Endometrium (tissue), 2 donors: ENCODE data around the gene SPATA32.
"Not testable (repeated sequence)": the region's sequence is repeated elsewhere in the genome, so short reads cannot be mapped to it uniquely, and the experiment has no call there.

Experiments used
- FAIRE-seq: peaks from 2 replicates; lab custom pipeline; 2012; peaks lifted over from hg19 to GRCh38; lab: Jason Lieb, UNC
- donor health status: control.
- donor health status: control.

Gene SPATA32

GRCh38 chr17:45270828-45271418, 9.0 kb upstream of the SPATA32 start:
- no peak for FAIRE-seq

DNA sequence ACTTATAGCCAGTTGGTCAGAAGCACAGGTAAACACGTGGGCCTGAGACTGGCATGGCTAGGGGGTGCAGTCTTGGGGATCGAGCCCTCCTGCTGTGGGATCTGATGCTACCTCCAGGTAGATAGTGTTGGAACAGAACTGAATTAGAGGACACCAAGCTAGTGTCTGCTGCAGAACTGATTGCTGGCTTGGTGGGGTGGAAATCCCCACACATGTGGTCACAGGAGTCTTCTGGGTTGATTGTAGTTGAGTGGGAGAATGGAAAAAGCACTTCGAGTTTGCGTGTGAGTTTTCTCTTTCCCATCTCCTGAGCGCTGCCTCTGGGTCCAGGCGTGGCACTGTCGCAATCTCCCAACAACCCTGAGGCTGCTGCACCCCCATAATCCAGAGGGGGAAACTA, 8.0 kb upstream of the SPATA32 start:
- no peak for FAIRE-seq

- no peak for FAIRE-seq
Observed at GRCh38 chr17:45267436-45268055, 5.7 kb upstream of the SPATA32 start.

- no peak for FAIRE-seq
Observed at GRCh38 chr17:45266372-45266926, 4.6 kb upstream of the SPATA32 start.

DNA sequence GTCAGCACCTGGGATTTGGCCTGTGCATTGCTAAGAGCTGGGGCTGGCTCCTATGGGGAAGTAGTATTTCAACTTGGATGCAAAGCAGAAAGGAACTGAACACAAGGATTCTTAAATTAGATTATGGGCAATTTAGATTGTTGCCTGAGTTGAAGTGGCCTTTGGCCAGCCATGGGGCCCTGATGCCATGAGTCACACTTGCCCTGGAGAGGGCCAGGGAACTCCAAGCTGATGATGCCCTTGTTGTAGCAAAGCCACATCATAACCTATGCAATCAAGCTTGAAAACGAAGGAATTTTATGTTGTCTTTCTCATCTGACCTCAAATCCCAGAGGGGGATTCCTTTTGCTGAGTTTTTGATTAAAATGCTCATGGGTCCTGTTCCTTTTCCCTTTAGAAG, 3.9 kb upstream of the SPATA32 start:
- no peak for FAIRE-seq

DNA sequence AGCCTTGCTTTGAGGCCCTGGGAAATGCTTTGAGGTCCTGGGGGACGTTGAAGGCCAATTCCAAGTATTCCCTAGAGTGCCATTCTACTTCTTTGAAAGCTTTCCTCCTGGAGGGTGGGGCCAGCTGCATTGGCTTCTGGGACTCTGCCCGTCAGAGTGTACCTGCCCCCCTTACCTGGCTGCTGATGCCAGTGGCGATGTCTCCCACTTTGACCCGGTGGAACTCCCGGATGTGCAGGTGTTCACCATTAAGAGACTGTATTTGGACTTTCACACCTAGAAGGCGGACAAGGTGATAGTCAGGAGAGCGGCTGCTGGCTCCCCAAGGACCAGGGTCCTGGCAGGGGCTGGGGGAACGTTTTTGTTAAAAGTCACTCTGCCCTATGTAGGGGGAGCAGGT, 3.1 kb upstream of the SPATA32 start:
- FAIRE-seq: no peak

DNA sequence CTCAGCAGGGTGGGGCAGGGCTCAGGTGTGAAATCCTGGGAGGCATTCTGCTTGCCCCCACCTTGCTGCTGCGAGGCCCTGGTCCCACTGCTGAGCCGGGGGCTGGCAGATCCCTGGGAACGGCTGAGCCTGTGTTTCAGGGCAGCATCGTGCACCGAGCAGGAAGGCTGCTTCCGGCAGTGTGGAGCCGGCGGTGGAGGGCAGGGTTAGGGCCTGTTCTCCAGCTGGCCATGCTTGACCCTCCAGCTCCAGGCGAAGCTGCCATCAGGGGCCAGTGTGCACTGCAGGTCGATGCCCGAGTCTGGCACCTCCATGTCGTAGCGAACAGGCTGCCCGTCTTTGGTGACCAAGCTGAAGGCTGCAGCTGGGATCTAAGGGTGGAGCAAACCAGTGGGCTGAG, 2.5 kb upstream of the SPATA32 start:
- FAIRE-seq: no peak

DNA sequence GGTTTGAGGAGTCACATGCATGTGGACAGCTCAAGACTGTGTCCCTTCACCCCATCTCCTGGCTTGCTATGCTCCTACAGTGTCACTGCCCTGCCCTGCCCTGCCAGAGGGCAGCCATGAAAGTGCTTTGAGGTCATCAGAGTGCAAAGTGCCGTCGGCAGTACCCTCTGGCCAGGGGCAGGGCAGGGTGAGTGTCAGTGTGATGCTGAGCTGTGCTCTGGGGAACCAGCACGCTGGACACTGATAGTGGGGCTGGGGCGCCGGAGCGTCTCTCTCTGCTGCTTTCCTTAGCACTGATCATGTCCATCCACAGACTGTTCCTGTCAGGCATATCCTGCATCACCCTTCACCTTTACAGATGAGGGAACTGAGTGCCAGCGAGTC, 1.6 kb upstream of the SPATA32 start:
- no peak for FAIRE-seq

DNA sequence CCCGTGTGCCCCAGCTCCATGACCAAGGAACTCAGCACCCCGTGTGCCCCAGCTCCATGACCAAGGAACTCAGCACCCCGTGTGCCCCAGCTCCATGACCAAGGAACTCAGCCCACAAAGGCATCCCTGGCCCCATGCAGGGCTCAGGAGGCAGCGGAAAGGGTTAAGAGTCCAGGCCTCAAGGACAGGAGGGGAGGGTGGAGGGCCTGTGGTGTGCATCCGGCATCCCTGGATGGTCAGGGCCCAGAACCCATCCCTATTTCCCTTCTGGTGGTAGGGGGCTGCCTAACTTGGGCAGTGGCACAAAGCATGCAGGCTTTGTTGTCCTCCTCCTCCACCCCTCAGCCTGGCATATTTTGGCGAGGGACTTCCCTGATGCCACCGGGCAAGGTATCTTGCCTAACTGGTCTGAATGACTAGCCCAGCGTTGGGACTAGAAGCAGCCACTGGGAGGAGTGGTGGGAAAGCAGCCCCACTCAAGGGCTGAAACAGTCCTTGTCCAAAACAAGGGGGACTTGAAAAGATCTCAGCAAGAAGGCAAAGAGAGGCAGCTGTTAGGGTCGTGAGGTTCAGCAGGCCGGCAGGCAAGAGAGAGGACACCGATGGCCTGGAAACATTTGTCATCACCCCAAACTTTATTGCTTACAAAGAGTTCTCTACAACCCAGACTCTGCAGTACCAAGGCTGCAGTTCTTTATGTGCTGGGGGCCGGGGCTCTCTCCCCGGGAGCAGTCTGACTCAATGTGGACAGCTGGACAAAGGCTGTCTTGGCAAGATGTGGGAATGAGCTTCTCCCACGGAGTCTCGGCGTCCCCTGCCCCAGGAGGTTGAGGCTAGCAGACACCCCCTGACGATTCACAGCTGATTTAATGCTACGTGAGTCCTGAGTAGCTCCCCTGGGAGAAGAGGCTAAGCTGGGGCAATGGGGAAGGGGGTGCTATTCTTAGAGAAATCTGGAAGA, 902 bp upstream of the SPATA32 start:
- FAIRE-seq: no peak

GRCh38 chr17:45260204-45260783, 1.6 kb downstream of the SPATA32 start:
- FAIRE-seq: no peak

DNA sequence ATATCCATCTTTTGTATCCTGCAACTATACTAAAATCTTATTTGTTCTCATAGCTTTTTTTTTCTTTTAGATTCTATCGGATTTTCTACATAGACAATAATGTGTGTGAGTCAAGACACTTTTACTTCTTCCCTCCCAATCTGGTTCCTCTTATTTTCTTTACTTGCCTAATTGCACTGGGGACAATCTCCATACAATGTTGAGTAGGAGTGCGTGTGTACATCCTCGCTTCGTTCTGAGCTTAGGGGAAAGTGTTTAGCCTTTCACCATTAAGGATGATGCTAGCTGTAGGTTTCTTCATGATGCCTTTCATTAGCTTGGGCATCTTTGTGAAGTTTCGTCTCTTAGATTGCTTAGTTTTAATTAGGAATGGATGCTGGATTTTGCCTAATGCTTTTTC, 2.9 kb downstream of the SPATA32 start:
- no peak for FAIRE-seq

DNA sequence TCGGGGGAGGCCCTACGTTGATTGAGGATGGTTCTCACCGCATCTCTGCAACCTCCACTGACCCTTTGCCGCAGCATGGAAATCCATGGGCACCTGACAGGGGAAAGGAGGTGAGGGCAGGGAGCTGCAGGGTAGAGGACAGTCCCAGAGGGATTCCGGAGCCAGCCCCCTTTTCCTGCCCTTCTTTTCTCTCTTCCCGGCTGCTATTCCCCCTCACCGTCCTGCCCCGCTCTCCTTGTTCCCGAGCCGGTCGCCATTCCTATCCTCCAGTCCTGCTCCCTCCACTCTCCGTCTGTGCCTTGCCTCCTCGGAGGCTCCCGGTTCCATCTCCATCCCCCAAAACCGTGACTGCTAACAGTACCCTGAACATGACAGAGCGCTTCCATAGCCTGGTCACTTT, 4.8 kb downstream of the SPATA32 start:
- FAIRE-seq: no peak

- no peak for FAIRE-seq
Observed at GRCh38 chr17:45256114-45256966, 5.6 kb downstream of the SPATA32 start.

DNA sequence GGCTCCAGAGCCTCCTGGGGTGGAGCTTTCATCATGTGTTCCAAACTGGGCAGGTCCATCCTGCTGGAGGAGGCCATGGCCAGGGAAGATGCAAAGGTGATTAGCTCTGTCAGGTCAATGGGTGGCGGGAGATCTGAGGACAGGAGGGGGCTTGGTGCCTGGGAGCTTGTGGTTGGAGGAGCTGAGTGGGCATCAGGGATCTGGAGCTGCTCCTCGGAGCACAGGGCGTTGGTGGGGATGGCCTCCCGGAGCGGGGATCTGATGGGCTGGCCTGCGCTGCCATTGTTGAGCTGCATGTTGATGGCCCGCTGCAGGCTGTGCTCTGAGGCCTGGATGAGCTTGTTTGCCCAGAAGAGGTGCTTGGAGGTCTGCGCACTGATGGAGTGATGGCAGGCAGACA, 6.5 kb downstream of the SPATA32 start:
- FAIRE-seq: no peak

- no peak for FAIRE-seq
Observed at GRCh38 chr17:45253879-45254278, 8.0 kb downstream of the SPATA32 start.

DNA sequence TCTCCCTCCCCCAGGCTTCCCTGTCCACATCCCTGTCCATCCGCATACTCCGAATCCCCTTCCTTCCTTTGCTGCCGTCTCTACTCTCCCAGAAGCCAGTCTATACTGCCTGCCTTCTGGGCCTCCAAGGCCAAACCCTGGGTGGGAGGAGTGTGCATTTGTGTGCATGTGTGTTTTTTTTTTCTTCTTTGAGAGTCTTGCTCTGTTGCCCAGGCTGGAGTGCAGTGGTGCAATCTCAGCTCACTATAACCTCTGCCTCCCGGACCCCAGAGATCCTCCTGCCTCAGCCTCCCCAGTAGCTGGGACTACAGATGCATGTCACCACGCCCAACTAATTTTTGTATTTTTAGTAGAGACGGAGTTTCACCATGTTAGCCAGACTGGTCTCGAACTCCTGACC, 8.7 kb downstream of the SPATA32 start:
- not testable (repeated sequence) for FAIRE-seq

DNA sequence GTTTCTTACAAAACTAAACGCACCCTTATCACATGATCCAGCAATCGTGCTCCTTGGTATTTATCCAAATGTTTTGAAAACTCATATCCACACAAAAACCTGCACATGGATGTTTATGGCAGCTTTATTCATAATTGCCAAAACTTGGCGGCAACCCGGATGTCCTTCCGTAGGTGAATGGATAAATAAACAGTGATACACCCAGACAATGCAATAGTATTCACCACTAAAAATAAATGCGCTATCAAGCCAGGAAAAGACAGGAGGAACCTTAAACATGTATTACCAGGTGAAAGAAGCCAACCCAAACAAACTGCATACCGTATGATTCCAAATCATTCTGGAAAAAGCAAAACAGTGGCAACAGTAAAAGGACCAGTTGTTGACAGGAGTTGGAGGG, 10.0 kb downstream of the SPATA32 start:
- FAIRE-seq: no peak

GRCh38 chr17:45248132-45248957, 13.5 kb downstream of the SPATA32 start:
- FAIRE-seq: no peak

GRCh38 chr17:45247429-45248131, 14.3 kb downstream of the SPATA32 start:
- FAIRE-seq: no peak

DNA sequence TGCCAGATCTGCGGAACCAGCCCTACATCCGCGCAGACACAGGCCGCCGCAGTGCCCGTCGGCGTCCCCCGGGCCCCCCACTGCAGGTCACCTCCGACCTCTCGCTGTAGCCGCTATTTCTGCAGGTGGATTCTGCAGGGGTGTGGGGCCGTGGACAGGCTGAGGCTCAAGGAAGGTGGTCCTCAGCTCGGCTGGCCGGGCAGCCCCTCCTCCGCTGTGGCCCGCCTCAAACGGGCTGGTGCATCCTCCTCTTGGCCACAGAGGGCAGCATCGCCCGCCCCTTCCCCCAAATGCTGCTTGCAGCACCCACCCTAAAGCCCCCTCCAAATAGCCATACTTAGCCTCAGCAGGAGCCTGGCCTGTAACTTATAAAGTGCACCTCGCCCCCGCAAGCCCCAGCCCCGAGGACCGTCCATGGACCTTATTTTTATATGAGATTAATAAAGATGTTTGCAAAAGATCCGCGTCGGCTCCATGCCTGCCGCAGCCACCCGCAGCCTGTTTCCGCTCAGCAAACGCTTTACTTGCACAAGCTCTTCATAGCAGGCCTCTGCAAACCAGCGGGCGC, 14.9 kb downstream of the SPATA32 start:
- no peak for FAIRE-seq
